ENCODE results near the gene UBR4.

DNA sequence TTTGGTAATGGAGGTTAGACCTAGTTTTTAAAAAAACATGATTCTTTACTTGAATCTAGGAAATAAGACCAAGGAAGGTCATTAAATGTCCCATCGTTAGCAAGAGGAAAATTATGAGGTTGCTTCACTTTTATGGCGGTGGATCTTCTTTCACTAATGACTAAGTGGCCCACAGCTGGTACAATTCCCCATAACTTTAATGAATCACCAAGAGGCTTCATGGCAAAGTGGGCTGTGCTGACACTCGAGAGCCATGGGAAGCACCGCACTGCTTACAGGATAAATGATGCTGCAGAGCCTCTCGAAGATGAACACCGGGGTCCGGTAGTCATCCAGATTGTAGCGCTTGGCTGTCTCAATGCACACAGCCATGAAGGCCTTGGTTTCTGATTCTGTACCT is 108.8 kb downstream of the UBR4 start:
- TF ChIP-seq, protein P1, sequence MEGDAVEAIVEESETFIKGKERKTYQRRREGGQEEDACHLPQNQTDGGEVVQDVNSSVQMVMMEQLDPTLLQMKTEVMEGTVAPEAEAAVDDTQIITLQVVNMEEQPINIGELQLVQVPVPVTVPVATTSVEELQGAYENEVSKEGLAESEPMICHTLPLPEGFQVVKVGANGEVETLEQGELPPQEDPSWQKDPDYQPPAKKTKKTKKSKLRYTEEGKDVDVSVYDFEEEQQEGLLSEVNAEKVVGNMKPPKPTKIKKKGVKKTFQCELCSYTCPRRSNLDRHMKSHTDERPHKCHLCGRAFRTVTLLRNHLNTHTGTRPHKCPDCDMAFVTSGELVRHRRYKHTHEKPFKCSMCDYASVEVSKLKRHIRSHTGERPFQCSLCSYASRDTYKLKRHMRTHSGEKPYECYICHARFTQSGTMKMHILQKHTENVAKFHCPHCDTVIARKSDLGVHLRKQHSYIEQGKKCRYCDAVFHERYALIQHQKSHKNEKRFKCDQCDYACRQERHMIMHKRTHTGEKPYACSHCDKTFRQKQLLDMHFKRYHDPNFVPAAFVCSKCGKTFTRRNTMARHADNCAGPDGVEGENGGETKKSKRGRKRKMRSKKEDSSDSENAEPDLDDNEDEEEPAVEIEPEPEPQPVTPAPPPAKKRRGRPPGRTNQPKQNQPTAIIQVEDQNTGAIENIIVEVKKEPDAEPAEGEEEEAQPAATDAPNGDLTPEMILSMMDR (IDR thresholded peaks at IDR 0.05) = no peak
- TF ChIP-seq POLR2A (IDR thresholded peaks at IDR 0.05) = no peak
